IPS DF 19.7 (cell line): ENCODE measurements around the gene ZNF425.
"Not testable (repeated sequence)": the region's sequence is repeated elsewhere in the genome, so short reads cannot be mapped to it uniquely, and the experiment has no call there.

Source experiments
- DNase-seq: peaks from one replicate; pipeline ENCODE4 v3.0.0-alpha.2; 2013; ENCODE audit warnings: low read depth, low spot score

Gene ZNF425

GRCh38 chr7:149130572-149131198, 4.6 kb upstream of the ZNF425 start:
- DNase-seq = no peak

DNA sequence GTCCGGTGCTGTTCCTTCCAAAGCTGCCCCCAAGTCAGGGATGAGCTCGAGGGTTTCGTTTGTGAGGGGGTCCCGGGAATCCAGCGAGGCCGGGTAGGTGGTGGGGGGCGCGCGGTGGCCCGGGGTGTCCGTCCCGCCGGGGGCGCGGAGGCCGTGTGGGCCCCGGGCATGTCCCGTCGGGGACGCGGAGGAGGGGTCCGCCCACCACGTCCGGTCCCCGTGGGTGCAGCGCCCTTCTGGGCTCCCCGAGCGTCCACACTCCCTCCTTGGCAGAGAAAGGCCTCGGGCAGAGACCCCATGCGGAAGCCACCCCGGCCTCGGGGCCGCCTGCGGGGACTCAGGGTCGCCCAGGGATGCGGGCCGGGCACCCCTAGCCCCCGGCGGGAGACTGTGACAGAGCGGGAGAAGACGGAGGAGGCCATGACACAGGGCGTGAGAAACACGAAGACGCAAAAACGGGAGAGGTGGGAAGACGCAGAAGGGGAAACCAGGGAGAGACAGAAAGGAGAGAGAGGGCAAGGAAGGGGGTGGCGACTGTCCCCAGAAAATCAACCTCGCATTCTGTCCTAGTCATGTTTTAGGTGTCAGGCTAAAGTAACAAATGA, 640 bp upstream of the ZNF425 start:
- DNase-seq = no peak

DNA sequence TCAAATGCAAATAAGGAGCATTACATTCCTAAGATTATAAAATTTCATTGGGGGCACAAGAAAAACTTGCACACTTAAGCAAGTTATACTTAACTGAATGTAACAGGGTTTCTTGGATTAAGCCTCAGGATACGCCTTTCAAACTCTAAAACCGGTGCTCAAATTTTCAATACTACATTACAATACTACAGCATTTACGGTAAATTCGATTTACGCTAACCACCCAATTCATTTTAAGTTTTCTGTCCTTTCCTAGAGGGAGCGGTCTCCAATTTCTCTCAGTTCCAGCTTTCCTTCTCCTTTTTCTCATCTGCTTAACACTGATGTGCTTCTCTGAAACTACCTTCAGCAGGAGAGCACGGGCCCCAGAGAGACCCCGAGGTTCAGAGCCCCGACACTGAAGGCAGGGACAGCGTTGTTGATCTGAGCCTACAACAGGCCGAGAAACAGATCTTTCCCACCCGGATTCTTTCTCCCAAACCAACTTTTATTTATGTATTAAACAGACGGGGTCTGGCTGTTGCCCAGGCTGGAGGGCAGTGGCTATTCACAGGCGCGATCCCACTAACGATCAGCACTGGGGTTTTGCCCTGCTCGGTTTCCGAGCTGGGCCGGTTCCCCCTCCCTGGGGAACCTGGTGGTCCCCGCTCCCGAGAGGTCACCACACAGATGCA, 798 bp downstream of the ZNF425 start:
- DNase-seq = no peak

DNA sequence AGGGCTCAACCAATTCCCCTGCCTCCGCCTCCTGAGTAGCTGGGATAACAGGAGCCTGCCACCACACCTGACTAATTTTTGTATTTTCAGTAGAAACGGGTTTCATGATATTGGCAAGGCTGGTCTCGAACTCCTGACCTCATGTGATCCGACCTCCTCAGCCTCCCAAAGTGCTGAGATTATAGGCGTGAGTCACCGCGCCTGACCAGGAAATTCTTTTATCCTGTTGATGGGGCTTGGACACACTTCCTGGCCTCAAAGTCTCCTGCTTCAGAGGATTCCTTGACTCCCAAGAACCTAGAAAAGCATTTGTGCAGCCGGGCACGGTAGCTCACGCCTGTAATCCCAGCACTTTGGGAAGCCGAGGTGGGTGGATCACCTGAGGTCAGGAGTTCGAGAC, 16.2 kb downstream of the ZNF425 start:
- DNase-seq = no peak

DNA sequence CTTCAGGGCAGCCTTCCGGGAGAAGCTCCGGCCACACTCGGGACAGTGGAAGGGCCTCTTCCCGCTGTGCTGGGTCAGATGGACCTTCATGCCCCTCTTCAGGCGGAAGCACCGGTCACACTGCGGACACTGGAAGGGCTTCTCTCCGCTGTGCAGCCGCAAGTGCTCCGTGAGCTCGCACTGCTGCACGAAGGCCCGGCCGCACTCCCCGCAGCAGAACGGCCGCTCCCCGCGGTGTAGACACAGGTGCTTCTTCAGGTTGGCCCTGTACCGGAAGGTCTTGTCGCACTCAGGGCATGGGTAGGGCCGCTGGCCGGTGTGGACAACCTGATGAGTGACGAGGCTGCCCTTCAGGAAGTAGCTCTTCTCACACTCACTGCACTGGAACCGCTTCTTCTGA, 21.4 kb downstream of the ZNF425 start:
- no peak for DNase-seq

GRCh38 chr7:149104214-149104613, 21.9 kb downstream of the ZNF425 start:
- no peak for DNase-seq

DNA sequence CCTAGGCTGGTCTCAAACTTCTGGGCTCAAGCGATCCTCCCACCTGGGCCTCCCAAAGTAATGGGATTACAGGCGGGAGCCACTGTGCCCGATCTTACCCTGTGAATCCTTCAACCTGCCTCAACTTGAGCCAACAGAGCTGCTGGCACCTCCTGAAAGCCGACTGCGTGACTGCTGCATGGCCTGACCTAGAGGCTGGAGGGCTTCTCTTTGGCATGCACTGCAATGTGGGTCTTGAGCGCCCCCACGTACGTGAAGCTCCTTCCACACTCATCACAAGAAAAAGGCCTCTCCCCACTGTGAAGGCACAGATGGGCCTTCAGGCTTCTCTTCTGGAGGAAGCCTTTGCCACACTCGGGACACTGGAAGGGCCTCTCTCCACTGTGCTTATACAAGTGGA, 22.7 kb downstream of the ZNF425 start:
- DNase-seq = no peak

DNA sequence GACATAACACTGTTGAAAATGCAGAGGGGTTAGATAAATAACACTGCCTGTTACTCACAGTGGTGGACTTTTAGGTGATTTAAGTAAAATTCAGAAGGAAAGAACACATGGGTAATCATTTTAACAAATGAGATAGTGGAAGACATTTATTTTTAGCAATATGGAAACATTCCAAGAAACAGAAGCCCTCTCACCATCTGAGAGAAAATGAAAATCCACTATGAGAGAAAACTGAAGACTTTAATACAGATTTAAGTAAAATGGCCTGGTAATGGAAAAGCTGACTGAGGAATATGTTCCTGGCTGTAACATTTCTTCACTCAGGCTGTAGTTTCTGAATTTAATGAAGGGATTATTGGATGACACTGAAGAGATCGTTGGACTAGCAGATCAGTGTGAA, 23.5 kb downstream of the ZNF425 start:
- DNase-seq = no peak

- DNase-seq = no peak
Observed at GRCh38 chr7:149100821-149101220, 25.3 kb downstream of the ZNF425 start.

- DNase-seq = no peak
Observed at GRCh38 chr7:149099058-149099457, 27.1 kb downstream of the ZNF425 start.

- no peak for DNase-seq
Observed at GRCh38 chr7:149097088-149097487, 29.0 kb downstream of the ZNF425 start.

- DNase-seq = no peak
Observed at GRCh38 chr7:149093228-149093627, 32.9 kb downstream of the ZNF425 start.

- DNase-seq = not testable (repeated sequence)
Observed at GRCh38 chr7:149092244-149092643, 33.9 kb downstream of the ZNF425 start.

DNA sequence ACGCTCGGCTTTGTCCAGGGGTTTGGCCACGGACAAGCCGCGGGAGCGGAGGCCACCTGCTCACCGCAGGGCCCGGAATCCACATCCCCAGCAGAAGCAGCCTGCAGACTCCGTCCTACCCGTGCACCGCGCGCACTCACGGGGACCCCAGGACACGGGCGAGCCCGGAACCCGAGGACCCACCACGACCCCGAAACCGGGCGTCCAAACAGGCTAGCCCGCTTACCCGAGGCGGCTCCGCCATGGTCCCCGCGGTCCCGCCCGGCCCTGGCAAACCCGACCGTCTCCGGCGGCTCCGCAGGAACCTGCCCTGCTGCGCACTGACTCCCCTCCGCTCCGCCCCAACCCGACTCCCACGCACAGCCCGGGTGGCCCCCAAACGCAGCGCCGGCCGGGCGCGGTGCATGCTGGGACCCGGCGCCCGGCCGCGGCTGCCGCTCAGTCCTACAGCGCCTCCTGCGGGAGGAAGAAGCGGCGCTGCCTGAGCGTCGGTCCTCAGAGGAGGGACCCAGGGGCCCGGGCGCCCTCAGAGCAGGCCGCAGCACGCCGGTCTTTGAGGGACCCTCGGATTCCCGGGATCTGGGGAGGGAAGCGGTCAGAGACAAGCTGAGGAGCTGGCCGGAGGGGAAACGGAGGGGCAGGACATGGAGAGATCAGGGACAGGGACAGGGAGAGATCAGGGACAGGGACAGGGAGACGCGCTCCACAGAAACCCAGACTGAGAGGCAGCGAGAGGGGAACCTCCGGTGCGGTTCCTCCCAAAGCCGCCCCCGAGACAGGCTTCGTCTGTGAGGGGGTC, 35.5 kb downstream of the ZNF425 start, which contains the start of gene ZNF786:
TSS of gene ZNF786 (minus strand) at position 322 of the 799 bp plus-strand sequence. CDS start at position 244, 78 bp downstream.
- no peak for DNase-seq

DNA sequence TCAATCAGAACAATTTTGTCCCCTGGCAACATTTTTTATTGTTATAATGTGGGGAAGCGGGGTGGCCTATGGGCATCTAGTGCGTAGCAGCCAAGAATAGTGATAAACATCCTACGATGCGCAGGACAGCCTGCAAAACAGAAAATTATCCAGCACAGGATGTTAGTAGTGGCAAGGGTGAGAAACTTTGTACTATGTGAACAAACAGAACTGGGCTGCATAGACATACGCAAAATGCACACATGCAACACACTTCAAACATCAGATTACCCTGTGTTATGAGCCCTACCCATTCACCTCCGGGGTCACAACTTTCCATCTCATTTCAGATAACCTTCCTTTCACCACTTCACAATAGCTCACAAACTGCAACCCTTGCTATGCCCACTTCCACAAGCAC, 38.7 kb downstream of the ZNF425 start:
- DNase-seq = no peak

GRCh38 chr7:149085866-149086265, 40.3 kb downstream of the ZNF425 start:
- DNase-seq = no peak

GRCh38 chr7:149084407-149084806, 41.7 kb downstream of the ZNF425 start:
- no peak for DNase-seq

DNA sequence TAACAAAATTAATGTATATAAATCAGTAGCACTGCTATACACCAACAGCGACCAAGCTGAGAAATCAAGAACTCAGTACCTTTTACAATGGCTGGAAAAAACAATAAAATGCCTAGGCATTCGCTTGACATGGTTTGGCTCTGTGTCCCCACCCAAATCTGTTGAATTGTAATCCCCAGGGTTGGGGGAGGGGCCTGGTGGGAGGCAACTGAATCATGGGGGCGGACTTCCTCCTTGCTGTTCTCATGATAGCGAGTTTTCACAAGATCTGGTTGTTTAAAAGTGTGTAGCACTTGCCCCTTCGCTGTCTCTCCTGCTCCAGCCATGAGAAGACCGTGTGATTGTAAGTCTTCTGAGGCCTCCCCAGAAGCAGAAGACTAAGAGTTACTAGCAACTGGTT, 44.2 kb downstream of the ZNF425 start:
- no peak for DNase-seq

GRCh38 chr7:149077594-149077993, 48.5 kb downstream of the ZNF425 start:
- no peak for DNase-seq

DNA sequence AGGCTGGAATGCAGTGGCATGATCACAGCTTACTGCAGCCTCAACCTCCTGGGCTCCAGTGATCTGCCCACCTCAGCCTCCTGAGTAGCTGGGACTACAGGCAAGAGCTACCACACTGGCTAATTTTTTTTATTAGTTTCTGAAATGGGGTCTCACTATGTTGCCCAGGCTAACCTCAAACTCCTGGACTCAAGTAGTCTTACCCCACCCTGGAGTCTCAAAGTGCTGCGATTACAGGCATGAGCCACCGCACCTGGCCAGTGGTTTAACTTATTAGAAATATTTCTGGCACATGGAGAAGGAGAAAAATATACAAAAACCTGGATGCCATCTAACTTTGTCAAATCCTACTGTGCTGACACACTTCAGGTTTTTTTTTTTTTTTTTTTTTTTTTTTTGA, 50.8 kb downstream of the ZNF425 start:
- no peak for DNase-seq

DNA sequence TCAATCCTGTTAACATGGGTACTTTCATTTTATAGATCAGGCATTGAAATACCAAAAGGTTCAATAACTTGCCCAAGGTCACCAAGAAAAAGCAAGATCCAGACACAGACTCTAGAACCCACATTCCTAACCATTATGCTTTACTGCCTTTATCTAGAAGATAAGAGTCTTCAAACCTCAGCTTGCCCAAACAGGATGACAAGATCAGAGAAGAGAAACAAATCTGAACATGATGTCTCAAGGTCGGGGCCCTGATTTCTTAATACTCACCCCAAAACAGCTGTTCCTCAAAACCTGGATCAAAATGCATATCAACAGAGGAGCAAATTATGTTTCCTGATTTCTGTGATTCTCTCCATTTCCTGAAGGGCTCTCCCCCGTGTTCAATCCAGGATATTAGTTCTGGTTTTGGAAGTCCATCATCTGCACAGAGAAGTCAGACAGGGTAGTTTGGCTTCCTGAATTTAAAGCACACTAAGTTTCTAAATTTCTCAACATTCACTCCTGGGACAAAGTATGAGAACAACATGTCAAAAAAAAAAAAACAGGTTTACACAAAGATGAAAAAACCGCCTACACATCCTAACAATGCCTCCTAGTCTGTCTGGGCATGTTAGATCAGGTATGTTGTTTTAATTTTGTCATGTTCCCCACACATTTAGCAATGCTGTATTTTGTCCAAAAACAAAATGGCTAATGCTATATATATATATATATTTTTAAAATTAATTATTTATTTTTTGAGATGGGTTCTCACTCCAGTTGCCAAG, 51.8 kb downstream of the ZNF425 start:
- no peak for DNase-seq

GRCh38 chr7:149072438-149072775, 53.7 kb downstream of the ZNF425 start:
- no peak for DNase-seq
